Endothelial cell of umbilical vein (primary cell): ENCODE data around the gene ZNF768. TPM values are rescaled to one million over a fixed set of nuclear protein-coding genes. Genes with fewer than 3 reads are reported as not detected.

ENCODE experiments used
- BruUV-seq: library from RNA; stranded (reverse); fragments of 400-500 nt; replicated peaks from 2 replicates; lab custom pipeline; 2021; lab: Mats Ljungman, UMichigan
- CTCF ChIA-PET: fragments of 300-600, 350-600 bp; sonication (Branson Sonifier 250); formaldehyde crosslinking; loops from one replicate; lab custom pipeline; 2021; ENCODE audit warnings: antibody characterized with exemption, inconsistent platforms; lab: Charles Lee
- POLR2A ChIA-PET: fragments of 300-600, 350-600 bp; sonication (Branson Sonifier 250); formaldehyde crosslinking; loops from one replicate; lab custom pipeline; 2021; ENCODE audit warnings: antibody characterized with exemption, inconsistent platforms; lab: Charles Lee
- DNase-seq: peaks from one replicate; pipeline ENCODE4 v3.0.0-alpha.2; 2011; ENCODE audit warnings: low read depth, low spot score
- FAIRE-seq: peaks from 2 replicates; lab custom pipeline; 2011; peaks lifted over from hg19 to GRCh38; lab: Jason Lieb, UNC
- H2AFZ ChIP-seq: 2 replicates; pipeline ENCODE4 v1.6.0; 2012; ENCODE audit warnings: low read depth, low read length, control low read depth, inconsistent platforms
- H3K27ac ChIP-seq: 2 replicates; pipeline ENCODE4 v1.5.1; 2011; ENCODE audit warnings: low read depth, mild to moderate bottlenecking, control low read depth, low read length, moderate library complexity; ENCODE audit not compliant: insufficient read depth
- H3K27me3 ChIP-seq, 2 experiments: 2 replicates each; pipeline versions ENCODE4 v1.6.0 to v1.6.1; 2011; ENCODE audit warnings: low read length in 2 of 2, mixed read lengths in 1 of 2; ENCODE audit not compliant: control insufficient read depth in 2 of 2, insufficient read depth in 2 of 2
- H3K36me3 ChIP-seq, 2 experiments: 2 replicates in 1 of 2; 3 replicates in 1 of 2; pipeline ENCODE4 v1.5.1; 2011; ENCODE audit warnings: low read length in 2 of 2, mild to moderate bottlenecking in 1 of 2, moderate library complexity in 1 of 2; ENCODE audit not compliant: control insufficient read depth in 2 of 2, insufficient read depth in 2 of 2; ENCODE audit errors: extremely low read depth in 1 of 2
- H3K4me1 ChIP-seq: 3 replicates; pipeline ENCODE4 v1.5.1; 2011; ENCODE audit warnings: mild to moderate bottlenecking, low read length; ENCODE audit not compliant: control insufficient read depth, insufficient read depth; ENCODE audit errors: extremely low read depth
- H3K4me2 ChIP-seq: 2 replicates; pipeline ENCODE4 v1.6.1; 2011; ENCODE audit warnings: low read length, control low read depth, mixed read lengths; ENCODE audit not compliant: insufficient read depth
- H3K4me3 ChIP-seq, 3 experiments: fragments of 200-600 bp in 1 of 3; sonication (generic), shearing (Covaris generic) in 1 of 3; replicated peaks in 1 of 3; 2 replicates each; pipeline ENCODE4 v1.5.1; 2011 to 2016; ENCODE audit warnings: control low read depth in 3 of 3, low read length in 3 of 3, mild to moderate bottlenecking in 2 of 3, inconsistent platforms in 1 of 3, low read depth in 1 of 3, moderate library complexity in 1 of 3; ENCODE audit not compliant: insufficient read depth in 1 of 3
- H3K79me2 ChIP-seq: 2 replicates; pipeline ENCODE4 v1.6.0; 2012; ENCODE audit warnings: low read length, inconsistent platforms; ENCODE audit not compliant: control insufficient read depth, insufficient read depth
- H3K9ac ChIP-seq: replicated peaks from 2 replicates; pipeline ENCODE3; 2011; ENCODE audit warnings: low read length, control low read depth; ENCODE audit not compliant: insufficient read depth; ENCODE audit errors: extremely low read depth
- H3K9me1 ChIP-seq: replicated peaks from 3 replicates; pipeline ENCODE4 v1.6.0; 2011; ENCODE audit warnings: mild to moderate bottlenecking, low read length; ENCODE audit not compliant: control insufficient read depth, insufficient read depth; ENCODE audit errors: extremely low read depth
- H3K9me3 ChIP-seq: replicated peaks from 2 replicates; pipeline ENCODE4 v1.5.1; 2012; ENCODE audit warnings: low read length, inconsistent platforms; ENCODE audit not compliant: control insufficient read depth, insufficient read depth
- H4K20me1 ChIP-seq: replicated peaks from 2 replicates; pipeline ENCODE3; 2011; ENCODE audit warnings: mild to moderate bottlenecking, low read length; ENCODE audit not compliant: control insufficient read depth, insufficient read depth; ENCODE audit errors: extremely low read depth
- CTCF ChIP-seq, 2 donors: IDR thresholded peaks; 1 replicate in 1 of 2; 2 replicates in 1 of 2; pipeline ENCODE4 v1.5.1; 2011; ENCODE audit warnings: low read length in 2 of 2, mild to moderate bottlenecking in 2 of 2, moderate library complexity in 2 of 2, control low read depth in 1 of 2, inconsistent platforms in 1 of 2, low read depth in 1 of 2; ENCODE audit not compliant: insufficient read depth in 1 of 2; ENCODE audit errors: extremely low read depth in 1 of 2
- EZH2 ChIP-seq: IDR thresholded peaks from 2 replicates; pipeline ENCODE4 v1.6.1; 2012; ENCODE audit warnings: borderline replicate concordance, low read depth, mild to moderate bottlenecking, moderate library complexity, low read length, inconsistent platforms; ENCODE audit not compliant: severe bottlenecking
- FOS ChIP-seq: IDR thresholded peaks from 2 replicates; pipeline ENCODE4 v1.6.1; 2011; ENCODE audit warnings: mild to moderate bottlenecking, low read length, moderate library complexity, borderline replicate concordance; ENCODE audit not compliant: insufficient read depth
- GATA2 ChIP-seq: IDR thresholded peaks from 2 replicates; pipeline ENCODE4 v1.7.0; 2011; ENCODE audit warnings: low read depth, mild to moderate bottlenecking, moderate library complexity, mixed read lengths, low read length; ENCODE audit not compliant: insufficient read length, insufficient read depth
- JUN ChIP-seq: IDR thresholded peaks from 2 replicates; pipeline ENCODE4 v1.6.1; 2011; ENCODE audit warnings: borderline replicate concordance, low read depth; ENCODE audit not compliant: insufficient read length, insufficient read depth
- MAX ChIP-seq: IDR thresholded peaks from 2 replicates; pipeline ENCODE4 v1.6.1; 2011; ENCODE audit not compliant: insufficient read depth, insufficient read length
- MYC ChIP-seq: IDR thresholded peaks from one replicate; pipeline ENCODE4 v1.6.1; 2011; ENCODE audit warnings: mild to moderate bottlenecking, low read depth, low read length
- POLR2A ChIP-seq: IDR thresholded peaks from 2 replicates; pipeline ENCODE4 v1.6.1; 2012; ENCODE audit warnings: low read depth, mild to moderate bottlenecking, control low read depth, low read length
- POLR2AphosphoS5 ChIP-seq: IDR thresholded peaks from 2 replicates; pipeline ENCODE4 v1.6.1; 2012; ENCODE audit warnings: low read depth, mild to moderate bottlenecking, control low read depth, low read length, moderate library complexity; ENCODE audit not compliant: insufficient read depth
- dilution Hi-C: fragments of 300-500 bp; cut with MboI; formaldehyde crosslinking; loops from one replicate; pipeline ENCODE4 v1.15.0; 2019; ENCODE audit warnings: low sequenced_read_pairs; ENCODE audit not compliant: extremely low pct_ligation_motif_present
- intact Hi-C: fragments of 100-400 bp; cut with micrococcal nuclease; formaldehyde crosslinking; loops from one replicate; pipeline ENCODE4 v1.10.0; 2022
- polyA plus RNA-seq, 4 experiments: library from polyadenylated mRNA; depleted of rRNA in 3 of 4; stranded (reverse) in 3 of 4; unstranded in 1 of 4; fragments of >200 nt; gene quantifications; 2 replicates each; pipeline versions ENCODE4 v1.2.1 to v1.2.3, GENCODE V29; 2011 to 2012; ENCODE audit warnings: missing spikeins in 1 of 4
- total RNA-seq: library from RNA; stranded (reverse); gene quantifications from 2 replicates; pipeline ENCODE4 v1.2.3, GENCODE V29; 2021

The ZNF768 gene
- total and polyA plus RNA-seq, 2 donors (not counting 3 experiments of a cell fraction or from before 2014, with no cell fraction given), result 24.2 to 24.7 TPM

- no peaks in the 10 kb centered on the region for H3K79me2 ChIP-seq
- dilution Hi-C loops (no loop called here), intact Hi-C loops (no loop called here)
- no peaks in the 10 kb centered on the region for H3K4me1 ChIP-seq
- H4K20me1 ChIP-seq, result no peaks in the 10 kb centered on the region
- no peaks in the 10 kb centered on the region for H3K36me3 ChIP-seq
- no peak overlapping the region for H3K9ac ChIP-seq
- no TSS peak for BruUV-seq
- POLR2A ChIA-PET, result no interaction called here
- TF ChIP-seq MAX (no peak), FOS (no peak), JUN (no peak), POLR2A (no peak), POLR2AphosphoS5 (no peak), MYC (no peak), CTCF (IDR thresholded peaks at IDR 0.05; ENCODE audit: extremely low read depth in 1 of 2, insufficient read depth in 1 of 2, low read depth in 1 of 2, low read length in 2 of 2) (no peak), EZH2 (no peak), GATA2 (no peak)
- H2AFZ ChIP-seq, result no peak overlapping the region
- no peaks in the 10 kb centered on the region for H3K9me3 ChIP-seq
- no peak overlapping the region for H3K27ac ChIP-seq
- no peaks in the 10 kb centered on the region for H3K9me1 ChIP-seq
- CTCF ChIA-PET, result no interaction called here
- no peak overlapping the region for H3K4me2 ChIP-seq
- no peaks in the 10 kb centered on the region for H3K27me3 ChIP-seq
- DNase-seq, result no peak
- no peak for FAIRE-seq
- no peak overlapping the region for H3K4me3 ChIP-seq
Measured at GRCh38 chr16:30548416-30549253, 22.3 kb upstream of the ZNF768 start.
